Neutrophil (primary cell): ENCODE results near the gene CANT1.

Experiments used
- H3K27ac ChIP-seq: fragments of 200-600 bp; sonication (generic); 2 replicates; pipeline ENCODE4 v1.5.1; 2016; ENCODE audit warnings: mild to moderate bottlenecking, moderate library complexity
- H3K27me3 ChIP-seq: fragments of 200-600 bp; sonication (generic); 2 replicates; pipeline ENCODE4 v1.6.0; 2016; ENCODE audit warnings: mild to moderate bottlenecking
- H3K36me3 ChIP-seq: fragments of 200-600 bp; sonication (generic); 2 replicates; pipeline ENCODE4 v1.5.1; 2017
- H3K4me1 ChIP-seq, 2 experiments: fragments of 200-600 bp in 1 of 2; sonication (generic) in 1 of 2; 1 replicate in 1 of 2; 2 replicates in 1 of 2; pipeline versions ENCODE4 v1.5.1 to v1.6.1; 2013 to 2016; ENCODE audit warnings: low read depth in 1 of 2, low read length in 1 of 2, mild to moderate bottlenecking in 1 of 2, moderate library complexity in 1 of 2; ENCODE audit not compliant: control insufficient read depth in 1 of 2, insufficient read depth in 1 of 2
- H3K4me3 ChIP-seq, 2 experiments: fragments of 200-600 bp in 1 of 2; sonication (generic) in 1 of 2; 1 replicate in 1 of 2; 2 replicates in 1 of 2; pipeline ENCODE4 v1.5.1; 2013 to 2016; ENCODE audit warnings: low read depth in 1 of 2, low read length in 1 of 2, mild to moderate bottlenecking in 1 of 2, moderate library complexity in 1 of 2
- H3K9me3 ChIP-seq: fragments of 200-600 bp; sonication (generic); 2 replicates; pipeline ENCODE4 v1.5.1; 2016
- CTCF ChIP-seq: fragments of 200-600 bp; sonication (generic); IDR thresholded peaks from 2 replicates; pipeline ENCODE4 v1.5.1; 2016; ENCODE audit warnings: antibody characterized with exemption

Gene CANT1

GRCh38 chr17:79045001-79045729 lies 35.6 kb upstream of the CANT1 start:
- Histone ChIP-seq H3K27me3 (peaks cover 30% of the 10 kb centered on the region), H3K27ac (no peak overlapping the region), H3K9me3 (no peaks in the 10 kb centered on the region), H3K36me3 (no peaks in the 10 kb centered on the region), H3K4me1 (no peaks in the 10 kb centered on the region), H3K4me3 (no peak overlapping the region)
- no peak for TF ChIP-seq CTCF

GRCh38 chr17:79044462-79044861 lies 34.9 kb upstream of the CANT1 start:
- no peak overlapping the region for H3K27ac ChIP-seq
- H3K9me3 ChIP-seq, result no peaks in the 10 kb centered on the region

GRCh38 chr17:79043931-79044320 lies 34.4 kb upstream of the CANT1 start:
- Histone ChIP-seq H3K27ac (no peak overlapping the region), H3K36me3 (no peaks in the 10 kb centered on the region), H3K4me1 (no peaks in the 10 kb centered on the region), H3K27me3 (peaks cover 30% of the 10 kb centered on the region), H3K4me3 (no peak overlapping the region), H3K9me3 (no peaks in the 10 kb centered on the region)
- no peak for TF ChIP-seq CTCF

More at GRCh38 chr17:79044462-79044861, 34.9 kb upstream of the CANT1 start:
- Histone ChIP-seq H3K36me3 (no peaks in the 10 kb centered on the region), H3K27me3 (peaks cover 26% of the 10 kb centered on the region), H3K4me3 (no peak overlapping the region), H3K4me1 (no peaks in the 10 kb centered on the region)
- no peak for TF ChIP-seq CTCF

GRCh38 chr17:79043191-79043930 lies 33.8 kb upstream of the CANT1 start:
- Histone ChIP-seq H3K27ac (no peak overlapping the region), H3K4me1 (no peaks in the 10 kb centered on the region), H3K27me3 (peaks cover 35% of the 10 kb centered on the region), H3K4me3 (no peak overlapping the region), H3K9me3 (no peaks in the 10 kb centered on the region), H3K36me3 (no peaks in the 10 kb centered on the region)
- TF ChIP-seq CTCF, result no peak

GRCh38 chr17:79042421-79043190 lies 33.0 kb upstream of the CANT1 start:
- H3K27ac ChIP-seq, result no peak overlapping the region
- no peaks in the 10 kb centered on the region for H3K9me3 ChIP-seq
- no peaks in the 10 kb centered on the region for H3K36me3 ChIP-seq
- H3K4me1 ChIP-seq, result no peaks in the 10 kb centered on the region
- peak; percentile 86 for TF ChIP-seq CTCF
- H3K27me3 ChIP-seq, result peaks cover 40% of the 10 kb centered on the region
- H3K4me3 ChIP-seq, result no peak overlapping the region
